ENCODE results near the gene IGFLR1. TPM values are rescaled to one million over a fixed set of nuclear protein-coding genes. Genes with fewer than 3 reads are reported as not detected.

IGFLR1 gene
- polyA plus RNA-seq, 1 donor from 2014 or later = 4.6 TPM

GRCh38 chr19:35713904-35714495 lies 28.3 kb downstream of the IGFLR1 start:
- Histone ChIP-seq H3K27me3 (ENCODE audit: insufficient read depth, low read depth, low read length) (no peaks in the 10 kb centered on the region), H3K9ac (ENCODE audit: low read length) (no peak overlapping the region), H3K36me3 (ENCODE audit: insufficient read depth, low read length) (no peaks in the 10 kb centered on the region), H3K79me2 (replicated peaks; ENCODE audit: insufficient read depth, low read length) (peaks cover 9% of the 10 kb centered on the region), H3F3A (ENCODE audit: insufficient read depth, low read length, poor library complexity, severe bottlenecking) (no peaks in the 10 kb centered on the region), H3K27ac (ENCODE audit: low read length) (no peak overlapping the region), H3K9me3 (ENCODE audit: low read length) (no peaks in the 10 kb centered on the region), H3K4me3 (ENCODE audit: low read length) (no peak overlapping the region), H2AFZ (ENCODE audit: low read depth, low read length) (no peak overlapping the region), H3K9me2 (ENCODE audit: insufficient read depth, low read length) (no peaks in the 10 kb centered on the region), H3K4me2 (ENCODE audit: low read length) (no peak overlapping the region), H4K20me1 (ENCODE audit: insufficient read depth) (no peaks in the 10 kb centered on the region)
- TF ChIP-seq POLR2AphosphoS5 (IDR thresholded peaks at IDR 0.05) = no peak
- TF ChIP-seq MXI1 (conservative IDR thresholded peaks at IDR 0.05; ENCODE audit: poor library complexity, severe bottlenecking) = no peak
- TF ChIP-seq RAD21 (conservative IDR thresholded peaks at IDR 0.05) = no peak

- no peak overlapping the region for H2AFZ ChIP-seq (ENCODE audit: low read depth, low read length)
- H4K20me1 ChIP-seq (ENCODE audit: insufficient read depth) = no peaks in the 10 kb centered on the region
- peaks cover 4% of the 10 kb centered on the region for H3K79me2 ChIP-seq (replicated peaks; ENCODE audit: insufficient read depth, low read length)
- TF ChIP-seq REST (IDR thresholded peaks at IDR 0.05; ENCODE audit: borderline replicate concordance) (no peak), RAD21 (conservative IDR thresholded peaks at IDR 0.05) (no peak), POLR2AphosphoS5 (IDR thresholded peaks at IDR 0.05) (no peak), CTCF (IDR thresholded peaks at IDR 0.05; ENCODE audit: poor library complexity, severe bottlenecking) (no peak), EZH2 (IDR thresholded peaks at IDR 0.05; ENCODE audit: borderline replicate concordance, insufficient read depth, low read length, poor library complexity, severe bottlenecking) (no peak), MXI1 (conservative IDR thresholded peaks at IDR 0.05; ENCODE audit: poor library complexity, severe bottlenecking) (no peak), EP300 (conservative IDR thresholded peaks at IDR 0.05; ENCODE audit: poor library complexity, severe bottlenecking) (no peak), SMC3 (conservative IDR thresholded peaks at IDR 0.05; ENCODE audit: poor library complexity) (no peak), TAF1 (IDR thresholded peaks at IDR 0.05; ENCODE audit: low read depth) (no peak)
- H3K9ac ChIP-seq (ENCODE audit: low read length) = no peak overlapping the region
- no peaks in the 10 kb centered on the region for H3K36me3 ChIP-seq (ENCODE audit: insufficient read depth, low read length)
- no peak overlapping the region for H3K4me2 ChIP-seq (ENCODE audit: low read length)
- H3K27ac ChIP-seq (ENCODE audit: low read length) = no peak overlapping the region
- H3K9me2 ChIP-seq (ENCODE audit: insufficient read depth, low read length) = no peaks in the 10 kb centered on the region
- no peaks in the 10 kb centered on the region for H3K9me3 ChIP-seq (ENCODE audit: low read length)
- no peak overlapping the region for H3K4me3 ChIP-seq (ENCODE audit: low read length)
- H3F3A ChIP-seq (ENCODE audit: insufficient read depth, low read length, poor library complexity, severe bottlenecking) = no peaks in the 10 kb centered on the region
- H3K27me3 ChIP-seq (ENCODE audit: insufficient read depth, low read depth, low read length) = no peaks in the 10 kb centered on the region
Observed at GRCh38 chr19:35713506-35713850, 28.8 kb downstream of the IGFLR1 start.
